BJ (cell line): ENCODE measurements around the gene SPATA6. TPM values are rescaled to one million over a fixed set of nuclear protein-coding genes. Genes with fewer than 3 reads are reported as not detected.
"Not testable (repeated sequence)": the region's sequence is repeated elsewhere in the genome, so short reads cannot be mapped to it uniquely, and the experiment has no call there.

Source experiments
- CTCF ChIA-PET: fragments of 350-600 bp; formaldehyde crosslinking; extraction: SDS; loops from one replicate; lab custom pipeline; 2021; ENCODE audit warnings: antibody characterized with exemption, inconsistent platforms; lab: Yijun Ruan, JAX
- POLR2A ChIA-PET: fragments of 300-600 bp; sonication (Branson Sonifier 250); formaldehyde crosslinking; extraction: SDS; loops from one replicate; lab custom pipeline; 2021; ENCODE audit warnings: antibody characterized with exemption; lab: Charles Lee
- DNase-seq: peaks from one replicate; pipeline ENCODE4 v3.0.0-alpha.2; 2011; ENCODE audit warnings: low read depth
- H3K27me3 ChIP-seq: 2 replicates; pipeline ENCODE4 v1.6.0; 2011; ENCODE audit warnings: low read length; ENCODE audit not compliant: control insufficient read depth, insufficient read depth
- H3K36me3 ChIP-seq: 2 replicates; pipeline ENCODE4 v1.5.1; 2011; ENCODE audit warnings: low read length; ENCODE audit not compliant: control insufficient read depth, insufficient read depth
- H3K4me3 ChIP-seq: 2 replicates; pipeline ENCODE4 v1.5.1; 2011; ENCODE audit warnings: low read depth, mild to moderate bottlenecking, control low read depth, low read length
- CTCF ChIP-seq: IDR thresholded peaks from 2 replicates; pipeline ENCODE4 v1.5.1; 2011; ENCODE audit warnings: low read depth, mild to moderate bottlenecking, control low read depth, inconsistent platforms, low read length, moderate library complexity; ENCODE audit not compliant: insufficient read depth
- polyA plus RNA-seq: library from polyadenylated mRNA; depleted of rRNA; stranded (reverse); fragments of >200 nt; gene quantifications from 2 replicates; pipeline ENCODE4 v1.2.3, GENCODE V29; 2011

The SPATA6 gene
- polyA plus RNA-seq, 1 experiment, result 1.6 TPM

- no peaks in the 10 kb centered on the region for H3K36me3 ChIP-seq
- POLR2A ChIA-PET, result no interaction called here
- H3K27me3 ChIP-seq, result no peaks in the 10 kb centered on the region
- TF ChIP-seq CTCF, result no peak
- CTCF ChIA-PET, result interaction anchor here (0.6 kb wide), 1 partner anchor 187 kb away, joined by 3 read pairs; no protein-coding TSS in a partner anchor
- H3K4me3 ChIP-seq, result no peak overlapping the region
- DNase-seq, result no peak
Observed at GRCh38 chr1:48333316-48333715, 138.7 kb downstream of the SPATA6 start.

GRCh38 chr1:48332115-48332514 lies 139.9 kb downstream of the SPATA6 start:
- ChIA-PET POLR2A (no interaction called here), CTCF (no interaction called here)
- Histone ChIP-seq H3K27me3 (no peaks in the 10 kb centered on the region), H3K4me3 (no peak overlapping the region), H3K36me3 (no peaks in the 10 kb centered on the region)
- DNase-seq, result no peak
- no peak for TF ChIP-seq CTCF

GRCh38 chr1:48329905-48330304 lies 142.1 kb downstream of the SPATA6 start:
- no peaks in the 10 kb centered on the region; the same call in 1 of the 2 replicates for H3K36me3 ChIP-seq
- no peak for TF ChIP-seq CTCF
- H3K4me3 ChIP-seq, result no peak overlapping the region
- H3K27me3 ChIP-seq, result no peaks in the 10 kb centered on the region
- POLR2A ChIA-PET, result no interaction called here
- DNase-seq, result no peak
- CTCF ChIA-PET, result no interaction called here

GRCh38 chr1:48329486-48329885 lies 142.5 kb downstream of the SPATA6 start:
- DNase-seq, result no peak
- CTCF ChIA-PET, result no interaction called here
- Histone ChIP-seq H3K36me3 (no peaks in the 10 kb centered on the region; the same call in 1 of the 2 replicates), H3K4me3 (no peak overlapping the region), H3K27me3 (no peaks in the 10 kb centered on the region)
- TF ChIP-seq CTCF, result no peak
- POLR2A ChIA-PET, result no interaction called here

DNA sequence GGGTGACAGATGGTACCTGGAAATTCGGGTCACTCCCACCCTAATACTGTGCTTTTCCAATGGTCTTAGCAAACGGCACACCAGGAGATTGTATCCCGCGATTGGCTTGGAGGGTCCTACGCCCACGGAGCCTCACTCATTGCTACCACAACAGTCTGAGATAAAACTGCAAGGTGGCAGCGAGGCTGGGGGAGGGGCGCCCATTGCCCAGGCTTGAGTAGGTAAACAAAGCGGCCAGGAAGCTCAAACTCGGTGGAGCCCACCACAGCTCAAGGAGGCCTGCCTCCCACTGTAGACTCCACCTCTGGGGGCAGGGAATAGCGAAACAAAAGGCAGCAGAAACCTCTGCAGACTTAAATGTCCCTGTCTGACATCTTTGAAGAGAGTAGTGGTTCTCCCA lies 160.2 kb downstream of the SPATA6 start:
- CTCF ChIA-PET, H3K4me3 ChIP-seq, H3K36me3 ChIP-seq, H3K27me3 ChIP-seq, DNase-seq, POLR2A ChIA-PET: not testable (repeated sequence)

DNA sequence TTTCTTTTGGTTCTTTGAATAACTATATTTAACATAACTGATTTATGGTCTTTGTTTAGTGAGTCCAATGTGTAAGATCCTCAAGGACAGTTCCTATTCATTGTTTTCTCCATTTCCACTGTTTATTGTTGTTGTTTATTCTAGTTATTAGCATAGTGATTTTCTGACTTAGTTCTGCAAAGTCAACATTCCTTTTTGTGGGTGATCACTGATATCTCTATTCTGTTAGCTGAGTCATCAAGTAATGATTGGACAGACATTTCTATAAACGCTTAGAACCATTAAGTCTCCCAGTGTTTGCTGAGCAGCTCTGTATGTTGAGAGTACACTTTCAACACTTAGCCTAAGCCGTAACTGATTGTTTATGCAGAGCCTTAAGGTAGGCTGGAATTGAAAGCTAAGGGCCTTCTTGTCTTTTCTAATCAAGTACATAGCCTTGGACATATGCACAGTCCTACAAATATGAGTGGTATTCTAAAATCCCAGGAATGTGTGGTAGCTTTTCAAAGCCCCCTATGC lies 162.4 kb downstream of the SPATA6 start:
- no peak for DNase-seq
- Histone ChIP-seq H3K36me3 (no peaks in the 10 kb centered on the region), H3K4me3 (no peak overlapping the region), H3K27me3 (no peaks in the 10 kb centered on the region)
- ChIA-PET CTCF (no interaction called here), POLR2A (no interaction called here)
- no peak for TF ChIP-seq CTCF
